NCI-H226 (cell line): ENCODE results near the gene FAM110A.
"Not testable (repeated sequence)": the region's sequence is repeated elsewhere in the genome, so short reads cannot be mapped to it uniquely, and the experiment has no call there.

Experiments used
- DNase-seq: peaks from one replicate; pipeline ENCODE4 v3.0.0-alpha.2; 2015

Gene FAM110A

GRCh38 chr20:877814-878213 lies 44.3 kb downstream of the FAM110A start:
- DNase-seq = no peak

GRCh38 chr20:878511-879307 lies 45.2 kb downstream of the FAM110A start:
- no peak for DNase-seq

- DNase-seq = no peak
Observed at GRCh38 chr20:879626-880025, 46.1 kb downstream of the FAM110A start.

GRCh38 chr20:881051-881782 lies 47.7 kb downstream of the FAM110A start:
- DNase-seq = peak; percentile 62

GRCh38 chr20:881783-882144 lies 48.2 kb downstream of the FAM110A start:
- DNase-seq = no peak

GRCh38 chr20:884983-885952 lies 51.8 kb downstream of the FAM110A start:
- no peak for DNase-seq

GRCh38 chr20:887137-887536 lies 53.6 kb downstream of the FAM110A start:
- DNase-seq = no peak

- no peak for DNase-seq
Observed at GRCh38 chr20:888057-888456, 54.5 kb downstream of the FAM110A start.

GRCh38 chr20:889106-889505 lies 55.6 kb downstream of the FAM110A start:
- no peak for DNase-seq

- DNase-seq = no peak
Observed at GRCh38 chr20:889932-890463, 56.5 kb downstream of the FAM110A start.

GRCh38 chr20:890666-891057 lies 57.1 kb downstream of the FAM110A start:
- DNase-seq = no peak

GRCh38 chr20:891058-891705 lies 57.7 kb downstream of the FAM110A start:
- no peak for DNase-seq

- no peak for DNase-seq
Observed at GRCh38 chr20:891706-892080, 58.2 kb downstream of the FAM110A start.

- not testable (repeated sequence) for DNase-seq
Observed at GRCh38 chr20:892371-892770, 58.9 kb downstream of the FAM110A start.
